ENCODE data around the gene RBM33. TPM values are rescaled to one million over a fixed set of nuclear protein-coding genes. Genes with fewer than 3 reads are reported as not detected.

Gene RBM33
- polyA plus RNA-seq, 1 donor (not counting 4 experiments of a cell fraction or from before 2014, with no cell fraction given) = 8.9 TPM

- Histone ChIP-seq H3K27ac (ENCODE audit: control insufficient read depth, insufficient read depth, low read length) (no peak overlapping the region), H4K20me1 (ENCODE audit: control insufficient read depth, extremely low read depth, insufficient read depth, low read length) (no peaks in the 10 kb centered on the region), H3K4me2 (ENCODE audit: control insufficient read depth, extremely low read depth, insufficient read depth, low read depth, low read length) (no peak overlapping the region), H3K4me3 (ENCODE audit: control insufficient read depth in 2 of 3, extremely low read depth in 1 of 3, insufficient read depth in 2 of 3, low read depth in 1 of 3, low read length in 3 of 3) (no peak overlapping the region), H3K27me3 (ENCODE audit: control insufficient read depth, extremely low read depth, insufficient read depth, low read length) (peaks cover 92% of the 10 kb centered on the region), H3K9ac (ENCODE audit: control insufficient read depth, extremely low read depth, insufficient read depth, low read length) (no peak overlapping the region), H3K9me1 (ENCODE audit: control insufficient read depth, extremely low read depth, insufficient read depth, low read length) (no peaks in the 10 kb centered on the region), H2AFZ (ENCODE audit: control insufficient read depth, low read length) (no peak overlapping the region), H3K79me2 (ENCODE audit: control insufficient read depth, insufficient read depth, low read length) (no peaks in the 10 kb centered on the region), H3K9me3 (ENCODE audit: control insufficient read depth, low read depth, low read length) (no peaks in the 10 kb centered on the region), H3K36me3 (ENCODE audit: control insufficient read depth in 2 of 2, extremely low read depth in 1 of 2, insufficient read depth in 2 of 2, low read length in 2 of 2) (no peaks in the 10 kb centered on the region), H3K4me1 (ENCODE audit: control insufficient read depth, extremely low read depth, insufficient read depth, low read length) (peaks cover 7% of the 10 kb centered on the region)
- dilution Hi-C loops (cut with MboI; ENCODE audit: extremely low pct_ligation_motif_present, low sequenced_read_pairs) = loop anchor here (25.0 kb wide), 1 partner anchor 877 kb away; no protein-coding TSS in a partner anchor
- no peak for TF ChIP-seq CTCF (optimal IDR thresholded peaks at IDR 0.05 in 1 of 3, IDR thresholded peaks at IDR 0.05 in 1 of 3, conservative IDR thresholded peaks at IDR 0.05 in 1 of 3; ENCODE audit: extremely low read depth in 1 of 3, insufficient read depth in 2 of 3, low read length in 3 of 3)
- TF ChIP-seq EZH2 (IDR thresholded peaks at IDR 0.05; ENCODE audit: low read length) = peak; percentile 98
- DNase-seq (ENCODE audit: low read depth, low spot score) (no peak), FAIRE-seq (no peak)
These were observed 165.7 kb downstream of the RBM33 start for GRCh38 chr7:155809947-155810769.

DNA sequence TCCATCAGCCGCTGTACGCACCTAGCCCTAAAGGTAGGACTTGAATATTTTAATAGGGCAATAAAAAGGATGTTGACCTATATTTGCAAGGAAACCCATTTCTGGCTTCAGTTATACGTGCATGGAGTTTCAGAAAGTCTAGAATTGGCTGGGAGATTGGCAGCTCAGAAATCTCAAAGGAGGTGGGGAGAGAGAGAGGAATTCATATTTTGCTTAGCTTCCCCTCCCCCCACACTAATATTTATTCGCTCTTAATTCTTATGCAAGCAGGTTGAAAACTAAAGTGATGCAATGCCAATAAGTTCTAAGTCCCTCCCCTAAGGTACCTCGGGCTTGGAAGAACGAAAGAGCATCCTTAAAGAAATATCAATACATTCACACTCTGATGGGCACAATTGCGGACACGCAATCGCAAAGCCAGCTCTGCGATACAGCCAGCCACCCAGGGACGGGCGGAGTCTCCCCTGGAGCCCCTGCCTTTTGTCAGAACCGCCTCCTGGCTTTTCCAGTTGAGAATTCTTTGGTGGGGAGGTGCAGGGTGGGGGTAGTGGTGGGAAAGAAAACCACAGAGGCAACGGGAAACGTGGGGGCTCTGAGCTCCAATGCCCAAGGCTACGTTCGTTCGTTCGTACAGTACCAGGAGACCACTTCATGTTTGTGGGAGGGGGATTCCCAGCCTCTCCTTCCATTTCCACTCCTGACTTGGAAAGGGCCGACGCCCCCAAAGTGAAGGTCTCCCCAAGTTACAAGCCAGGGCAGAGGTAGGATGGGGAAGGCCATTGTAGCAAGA lies 166.5 kb downstream of the RBM33 start:
- H2AFZ ChIP-seq (ENCODE audit: control insufficient read depth, low read length) = no peak overlapping the region
- H3K4me3 ChIP-seq (ENCODE audit: control insufficient read depth in 2 of 3, extremely low read depth in 1 of 3, insufficient read depth in 2 of 3, low read depth in 1 of 3, low read length in 3 of 3) = no peak overlapping the region
- peaks cover 85% of the 10 kb centered on the region for H3K27me3 ChIP-seq (ENCODE audit: control insufficient read depth, extremely low read depth, insufficient read depth, low read length)

More for the DNA sequence above, 166.5 kb downstream of the RBM33 start:
- no peak for DNase-seq (ENCODE audit: low read depth, low spot score)
- no peaks in the 10 kb centered on the region for H4K20me1 ChIP-seq (ENCODE audit: control insufficient read depth, extremely low read depth, insufficient read depth, low read length)
- peaks cover 4% of the 10 kb centered on the region for H3K4me1 ChIP-seq (ENCODE audit: control insufficient read depth, extremely low read depth, insufficient read depth, low read length)
- H3K9me3 ChIP-seq (ENCODE audit: control insufficient read depth, low read depth, low read length) = no peaks in the 10 kb centered on the region
- FAIRE-seq = no peak
- H3K4me2 ChIP-seq (ENCODE audit: control insufficient read depth, extremely low read depth, insufficient read depth, low read depth, low read length) = no peak overlapping the region
- dilution Hi-C loops (cut with MboI; ENCODE audit: extremely low pct_ligation_motif_present, low sequenced_read_pairs) = loop anchor here (25.0 kb wide), 1 partner anchor 876 kb away; no protein-coding TSS in a partner anchor
- H3K9ac ChIP-seq (ENCODE audit: control insufficient read depth, extremely low read depth, insufficient read depth, low read length) = no peak overlapping the region
- H3K79me2 ChIP-seq (ENCODE audit: control insufficient read depth, insufficient read depth, low read length) = no peaks in the 10 kb centered on the region
- H3K27ac ChIP-seq (ENCODE audit: control insufficient read depth, insufficient read depth, low read length) = no peak overlapping the region
- H3K9me1 ChIP-seq (ENCODE audit: control insufficient read depth, extremely low read depth, insufficient read depth, low read length) = no peaks in the 10 kb centered on the region
- no peak for TF ChIP-seq EZH2 (IDR thresholded peaks at IDR 0.05; ENCODE audit: low read length)
- no peak for TF ChIP-seq CTCF (optimal IDR thresholded peaks at IDR 0.05 in 1 of 3, IDR thresholded peaks at IDR 0.05 in 1 of 3, conservative IDR thresholded peaks at IDR 0.05 in 1 of 3; ENCODE audit: extremely low read depth in 1 of 3, insufficient read depth in 2 of 3, low read length in 3 of 3)
- no peaks in the 10 kb centered on the region for H3K36me3 ChIP-seq (ENCODE audit: control insufficient read depth in 2 of 2, extremely low read depth in 1 of 2, insufficient read depth in 2 of 2, low read length in 2 of 2)
